Calu3 (cell line): ENCODE data around the gene DSTYK. TPM values are rescaled to one million over a fixed set of nuclear protein-coding genes. Genes with fewer than 3 reads are reported as not detected.

ENCODE experiments used
- Bru-seq: library from RNA; stranded (reverse); fragments of 400-500 nt; gene quantifications from one replicate; lab custom pipeline; 2021; lab: Mats Ljungman, UMichigan
- BruChase-seq, 2 experiments: library from RNA; stranded (reverse); fragments of 400-500 nt; gene quantifications; one replicate each; lab custom pipeline; 2021; lab: Mats Ljungman, UMichigan
- BruUV-seq: library from RNA; stranded (reverse); fragments of 400-500 nt; replicated peaks from 2 replicates; lab custom pipeline; 2021; lab: Mats Ljungman, UMichigan
- CTCF ChIA-PET: fragments of 300-600 bp; sonication (Branson Sonifier 250); formaldehyde crosslinking; loops from one replicate; lab custom pipeline; 2022; ENCODE audit warnings: antibody characterized with exemption; lab: Charles Lee
- DNase-seq: peaks from one replicate; pipeline ENCODE4 v3.0.0; 2022
- H3K27ac Mint-ChIP-seq: one replicate; pipeline ENCODE4 v1.8.0; 2022; ENCODE audit warnings: mixed read lengths; ENCODE audit not compliant: unreplicated experiment
- H3K27me3 Mint-ChIP-seq: one replicate; pipeline ENCODE4 v1.8.0; 2022; ENCODE audit warnings: mixed read lengths; ENCODE audit not compliant: unreplicated experiment
- H3K36me3 Mint-ChIP-seq: one replicate; pipeline ENCODE4 v1.8.0; 2022; ENCODE audit warnings: mild to moderate bottlenecking, moderate library complexity, mixed read lengths; ENCODE audit not compliant: insufficient read depth, unreplicated experiment
- H3K4me1 Mint-ChIP-seq: one replicate; pipeline ENCODE4 v1.8.0; 2022; ENCODE audit warnings: mild to moderate bottlenecking, low read depth, mixed read lengths; ENCODE audit not compliant: unreplicated experiment
- H3K4me3 Mint-ChIP-seq: one replicate; pipeline ENCODE4 v1.8.0; 2022; ENCODE audit warnings: mild to moderate bottlenecking, low read depth, moderate library complexity, mixed read lengths; ENCODE audit not compliant: unreplicated experiment
- H3K9me3 Mint-ChIP-seq: one replicate; pipeline ENCODE4 v1.8.0; 2022; ENCODE audit warnings: low read depth, mixed read lengths; ENCODE audit not compliant: unreplicated experiment
- CTCF ChIP-seq: fragments of 200-600 bp; IDR thresholded peaks from one replicate; pipeline ENCODE4 v1.8.0; 2022; ENCODE audit warnings: antibody characterized with exemption; ENCODE audit not compliant: unreplicated experiment
- intact Hi-C: fragments of 100-400 bp; cut with micrococcal nuclease; formaldehyde crosslinking; loops from one replicate; pipeline ENCODE4 v1.10.0; 2022; ENCODE audit not compliant: unreplicated experiment
- long read RNA-seq: library from polyadenylated mRNA; stranded (forward); transcript quantifications from one replicate; pipeline ENCODE4 v2.0.0, GENCODE V29; 2022
- total RNA-seq: library from RNA; stranded (reverse); gene quantifications from 2 replicates; pipeline ENCODE4 v1.2.3, GENCODE V29; 2022

The DSTYK gene
- total RNA-seq (8.3 and 8.6 TPM in 2 replicates), Bru-seq, nascent RNA (percentile 59 among the genes with signal in this experiment), BruChase-seq, experiment 1, labeled RNA remaining after a 6-hour chase (percentile 64 among the genes with signal in this experiment), BruChase-seq, experiment 2, labeled RNA remaining after a 2-hour chase (percentile 64 among the genes with signal in this experiment)
- long read RNA-seq, partial matches to known transcripts: 0 of 3 reads
- long read RNA-seq, other reads (novel, unspliced or antisense): 3 of 3 reads

- H3K27me3 Mint-ChIP-seq: peaks cover 19% of the 10 kb centered on the region
- peaks cover 15% of the 10 kb centered on the region for H3K4me1 Mint-ChIP-seq
- peaks cover 16% of the 10 kb centered on the region for H3K36me3 Mint-ChIP-seq
- TF ChIP-seq CTCF: no peak
- H3K27ac Mint-ChIP-seq: peak within 1 kb of the TSS; percentile 71
- BruUV-seq: no TSS peak
- CTCF ChIA-PET: interaction anchor here (0.6 to 1.3 kb wide), 3 partner anchors 12 to 70 kb away, joined by 3 to 5 read pairs (median 4); no protein-coding TSS in a partner anchor
- intact Hi-C loops: no loop called here
- H3K4me3 Mint-ChIP-seq: peak within 1 kb of the TSS; percentile 87
- H3K9me3 Mint-ChIP-seq: no peaks in the 10 kb centered on the region
- DNase-seq: peak; percentile 92
Observed at GRCh38 chr1:205211169-205211838, at the start of gene DSTYK. TSS of gene DSTYK (minus strand) at chr1:205211702. CDS start at chr1:205211535, 167 bp downstream.

- intact Hi-C loops: loop anchor here (5.0 kb wide), 2 partner anchors 118 to 138 kb away; partner anchors contain the start of gene RBBP5
- Mint-ChIP-seq H3K36me3 (no peaks in the 10 kb centered on the region), H3K4me3 (no peak overlapping the region), H3K27me3 (peaks cover 60% of the 10 kb centered on the region), H3K9me3 (no peaks in the 10 kb centered on the region), H3K27ac (no peak overlapping the region), H3K4me1 (peaks cover 8% of the 10 kb centered on the region)
- CTCF ChIA-PET: interaction anchor here (1.0 to 2.8 kb wide), 3 partner anchors 11 to 15 kb away, joined by 3 to 10 read pairs (median 3); no protein-coding TSS in a partner anchor
- no peak for DNase-seq
- no peak for TF ChIP-seq CTCF
- BruUV-seq: no TSS peak
Observed at GRCh38 chr1:205259998-205260397, 48.5 kb upstream of the DSTYK start.

GRCh38 chr1:205259324-205259832 lies 47.9 kb upstream of the DSTYK start:
- H3K4me1 Mint-ChIP-seq: peaks cover 8% of the 10 kb centered on the region
- intact Hi-C loops: loop anchor here (5.0 kb wide), 2 partner anchors 117 to 137 kb away; partner anchors contain the start of gene RBBP5
- CTCF ChIA-PET: interaction anchor here (1.0 to 2.8 kb wide), 3 partner anchors 12 to 14 kb away, joined by 3 to 10 read pairs (median 3); no protein-coding TSS in a partner anchor
- no peaks in the 10 kb centered on the region for H3K36me3 Mint-ChIP-seq
- peaks cover 66% of the 10 kb centered on the region for H3K27me3 Mint-ChIP-seq
- H3K9me3 Mint-ChIP-seq: no peaks in the 10 kb centered on the region
- no peak for TF ChIP-seq CTCF
- no TSS peak for BruUV-seq
- no peak overlapping the region for H3K27ac Mint-ChIP-seq
- DNase-seq: no peak
- H3K4me3 Mint-ChIP-seq: no peak overlapping the region

- Mint-ChIP-seq H3K4me3 (no peak overlapping the region), H3K4me1 (peaks cover 8% of the 10 kb centered on the region), H3K27ac (no peak overlapping the region), H3K9me3 (no peaks in the 10 kb centered on the region), H3K27me3 (peaks cover 72% of the 10 kb centered on the region), H3K36me3 (no peaks in the 10 kb centered on the region)
- no peak for TF ChIP-seq CTCF
- intact Hi-C loops: loop anchor here (5.0 kb wide), 2 partner anchors 116 to 136 kb away; partner anchors contain the start of gene RBBP5
- BruUV-seq: no TSS peak
- no peak for DNase-seq
- CTCF ChIA-PET: interaction anchor here (0.6 to 2.8 kb wide), 4 partner anchors 12 to 231 kb away, joined by 3 to 10 read pairs (median 3); no protein-coding TSS in a partner anchor
Observed at GRCh38 chr1:205258719-205259118, 47.2 kb upstream of the DSTYK start.
